Common myeloid progenitor, CD34-positive (primary cell): ENCODE data around the gene FRMD4A.

Source experiments
- CTCF ChIA-PET: fragments of 350-600 bp; sonication (Branson Sonifier 250); formaldehyde crosslinking; loops from one replicate; lab custom pipeline; 2021; ENCODE audit warnings: antibody characterized with exemption; lab: Charles Lee
- POLR2A ChIA-PET: fragments of 350-600 bp; sonication (Branson Sonifier 250); formaldehyde crosslinking; loops from one replicate; lab custom pipeline; 2021; ENCODE audit warnings: antibody characterized with exemption; lab: Charles Lee
- DNase-seq, 3 donors: peaks; one replicate each; pipeline versions ENCODE4 v3.0.0 to v3.0.0-alpha.2; 2013
- H3K27ac ChIP-seq, 2 experiments: 1 replicate in 1 of 2; 2 replicates in 1 of 2; pipeline ENCODE4 v1.7.0; 2013; ENCODE audit warnings: inconsistent platforms in 2 of 2, low read length in 2 of 2, mild to moderate bottlenecking in 2 of 2, low read depth in 1 of 2, moderate library complexity in 1 of 2; ENCODE audit not compliant: severe bottlenecking in 2 of 2, insufficient read depth in 1 of 2, poor library complexity in 1 of 2
- H3K27me3 ChIP-seq, 5 experiments: replicated peaks in 2 of 5; 1 replicate in 3 of 5; 2 replicates in 2 of 5; pipeline versions ENCODE4 v1.6.1 to v1.7.0; 2013; ENCODE audit warnings: low read length in 4 of 5, mild to moderate bottlenecking in 2 of 5, moderate library complexity in 2 of 5, inconsistent platforms in 1 of 5; ENCODE audit not compliant: insufficient read depth in 5 of 5, control insufficient read depth in 4 of 5
- H3K36me3 ChIP-seq, 4 experiments: 1 replicate in 2 of 4; 2 replicates in 2 of 4; pipeline versions ENCODE4 v1.6.1 to v1.7.0; 2013; ENCODE audit warnings: low read length in 3 of 4, control low read depth in 1 of 4, mild to moderate bottlenecking in 1 of 4; ENCODE audit not compliant: control insufficient read depth in 4 of 4, insufficient read depth in 4 of 4
- H3K4me1 ChIP-seq, 4 experiments: 1 replicate in 3 of 4; 2 replicates in 1 of 4; pipeline versions ENCODE4 v1.6.1 to v1.7.1; 2013; ENCODE audit warnings: low read length in 3 of 4, mild to moderate bottlenecking in 3 of 4, control low read depth in 1 of 4, inconsistent platforms in 1 of 4, moderate library complexity in 1 of 4; ENCODE audit not compliant: control insufficient read depth in 4 of 4, insufficient read depth in 4 of 4; ENCODE audit errors: control extremely low read depth in 1 of 4
- H3K4me3 ChIP-seq, 7 experiments: 1 replicate in 4 of 7; 2 replicates in 3 of 7; pipeline versions ENCODE4 v1.5.1 to v1.7.0; 2013; ENCODE audit warnings: mild to moderate bottlenecking in 7 of 7, low read length in 6 of 7, moderate library complexity in 6 of 7, inconsistent platforms in 2 of 7, low read depth in 2 of 7, control low read depth in 1 of 7; ENCODE audit not compliant: insufficient read depth in 4 of 7, control insufficient read depth in 1 of 7; ENCODE audit errors: extremely low read depth in 1 of 7
- H3K9me3 ChIP-seq, 5 experiments: 1 replicate in 4 of 5; 2 replicates in 1 of 5; pipeline versions ENCODE4 v1.6.1 to v1.7.1; 2013; ENCODE audit warnings: low read length in 4 of 5, mild to moderate bottlenecking in 2 of 5, inconsistent platforms in 1 of 5, low read depth in 1 of 5, moderate library complexity in 1 of 5; ENCODE audit not compliant: control insufficient read depth in 4 of 5, insufficient read depth in 2 of 5; ENCODE audit errors: control extremely low read depth in 1 of 5
- WGBS: methylation state at CpG from one replicate; pipeline ENCODE4 v1.1.5; 2013; ENCODE audit not compliant: insufficient coverage; 5-methylcytosine and 5-hydroxymethylcytosine counted together

FRMD4A gene

DNA sequence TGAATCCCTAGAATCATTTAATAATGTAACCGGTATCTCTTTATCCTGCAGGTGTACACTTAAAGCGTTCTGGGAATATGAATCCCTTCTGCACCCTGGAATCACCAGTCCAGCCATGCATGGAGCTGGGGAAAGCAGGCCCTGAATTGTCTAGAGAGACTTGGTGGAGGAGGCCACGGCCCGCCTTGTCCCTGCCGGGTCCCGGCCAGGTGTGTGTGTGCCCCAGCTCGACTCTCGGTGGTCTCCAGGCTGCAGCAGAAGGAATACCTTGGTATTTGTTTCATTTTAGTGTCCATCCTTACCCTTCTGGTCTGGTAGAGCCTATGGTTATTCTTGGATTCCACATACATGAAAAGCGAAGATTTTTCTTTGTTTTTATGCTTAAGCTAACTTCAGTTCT lies 685.9 kb downstream of the FRMD4A start:
- Histone ChIP-seq H3K36me3 (peaks cover 3 to 20% (median 12%) of the 10 kb centered on the region in 4 experiments), H3K27ac (no peak overlapping the region), H3K4me3 (no peak overlapping the region), H3K9me3 (peaks cover 2 to 18% (median 13%) of the 10 kb centered on the region in 5 experiments), H3K27me3 (no peaks in the 10 kb centered on the region), H3K4me1 (no peaks in the 10 kb centered on the region)
- CTCF ChIA-PET, result no interaction called here
- POLR2A ChIA-PET, result no interaction called here
- DNase-seq, result no peak
- WGBS, result 88% methylated on average over 5 of the region's 9 CpGs

DNA sequence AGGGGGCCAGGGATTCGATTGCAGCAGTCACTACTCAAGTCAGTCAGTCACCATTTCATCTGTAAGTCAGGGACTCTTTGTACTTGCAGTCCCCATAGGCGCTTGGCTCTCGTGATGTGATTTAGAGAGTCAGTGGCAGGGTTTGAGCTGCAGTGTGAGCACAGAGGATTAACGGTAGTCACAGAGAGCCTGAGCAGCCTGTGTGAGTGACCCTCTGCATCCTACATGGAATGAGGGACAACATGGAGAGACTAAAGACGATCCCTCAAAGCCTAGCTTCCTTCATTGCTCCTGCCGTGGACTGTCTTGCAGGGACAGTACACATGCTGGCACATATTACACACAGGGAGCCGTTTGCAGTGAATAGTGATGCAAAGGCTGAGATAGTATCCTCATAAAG lies 687.7 kb downstream of the FRMD4A start:
- peaks cover 9 to 35% (median 20%) of the 10 kb centered on the region in 4 experiments for H3K36me3 ChIP-seq
- H3K4me3 ChIP-seq, result no peak overlapping the region
- 97% methylated on average over 7 of the region's 7 CpGs for WGBS
- CTCF ChIA-PET, result no interaction called here
- H3K27me3 ChIP-seq, result no peaks in the 10 kb centered on the region
- H3K9me3 ChIP-seq, result peaks cover 2 to 18% (median 13%) of the 10 kb centered on the region in 5 experiments
- no peaks in the 10 kb centered on the region for H3K4me1 ChIP-seq
- no peak overlapping the region for H3K27ac ChIP-seq
- POLR2A ChIA-PET, result no interaction called here
- DNase-seq, result no peak

- WGBS, result 100% methylated on average over 2 of the region's 2 CpGs
- peaks cover 9 to 37% (median 20%) of the 10 kb centered on the region in 4 experiments for H3K36me3 ChIP-seq
- CTCF ChIA-PET, result interaction anchor here (1.4 to 1.7 kb wide), 2 partner anchors 17 to 134 kb away, joined by 4 to 6 read pairs; no protein-coding TSS in a partner anchor
- H3K27ac ChIP-seq, result no peak overlapping the region
- POLR2A ChIA-PET, result no interaction called here
- H3K27me3 ChIP-seq, result no peaks in the 10 kb centered on the region
- H3K4me1 ChIP-seq, result no peaks in the 10 kb centered on the region
- peaks cover 2 to 18% (median 13%) of the 10 kb centered on the region in 5 experiments for H3K9me3 ChIP-seq
- DNase-seq, result no peak
- no peak overlapping the region for H3K4me3 ChIP-seq
Measured at GRCh38 chr10:13642293-13642692, 688.4 kb downstream of the FRMD4A start.

- no peaks in the 10 kb centered on the region for H3K27me3 ChIP-seq
- DNase-seq, result no peak
- H3K27ac ChIP-seq, result no peak overlapping the region
- no peak overlapping the region for H3K4me3 ChIP-seq
- ChIA-PET CTCF (no interaction called here), POLR2A (no interaction called here)
- peaks cover 0 to under 1% (median 0%) of the 10 kb centered on the region in 4 experiments for H3K4me1 ChIP-seq
- peaks cover 2 to 15% (median 11%) of the 10 kb centered on the region in 5 experiments for H3K9me3 ChIP-seq
- 95% methylated on average over 4 of the region's 5 CpGs for WGBS
- peaks cover 11 to 29% (median 17%) of the 10 kb centered on the region in 4 experiments for H3K36me3 ChIP-seq
Measured at GRCh38 chr10:13637894-13638293, 692.8 kb downstream of the FRMD4A start.

DNA sequence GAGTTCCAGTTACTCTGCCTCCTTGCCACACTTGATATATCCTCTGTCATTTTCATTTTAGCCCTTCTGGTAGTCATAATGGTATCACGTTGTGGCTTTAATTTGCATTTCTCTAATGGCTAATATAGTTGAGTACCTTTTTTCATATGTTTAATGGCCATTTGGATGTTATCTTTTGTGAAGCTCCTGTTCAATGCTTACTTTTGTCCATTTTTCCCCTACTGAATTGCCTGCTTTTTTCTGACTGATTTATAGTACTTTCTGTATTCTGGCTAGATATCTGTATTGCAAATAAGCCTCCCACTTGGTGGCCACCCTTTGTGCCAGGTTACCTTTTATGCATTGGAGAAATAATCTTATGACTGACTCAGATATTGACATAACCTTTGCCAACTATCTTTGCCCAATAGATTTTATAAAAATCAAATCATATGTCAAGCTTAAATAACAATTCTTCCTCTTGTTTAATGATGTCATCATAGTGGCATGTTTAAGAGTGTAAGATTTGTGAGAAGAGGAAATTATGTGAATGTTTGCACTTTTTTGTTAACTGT lies 693.3 kb downstream of the FRMD4A start:
- Histone ChIP-seq H3K36me3 (peaks cover 9 to 29% (median 15%) of the 10 kb centered on the region in 4 experiments), H3K9me3 (peaks cover 2 to 10% (median 6%) of the 10 kb centered on the region in 5 experiments), H3K27ac (no peak overlapping the region), H3K4me1 (peaks cover 0 to 6% (median 0%) of the 10 kb centered on the region in 4 experiments), H3K27me3 (no peaks in the 10 kb centered on the region), H3K4me3 (no peak overlapping the region)
- DNase-seq, result no peak
- POLR2A ChIA-PET, result no interaction called here
- CTCF ChIA-PET, result no interaction called here
- WGBS, result no CpG with 5 or more reads among the region's 1 CpG

DNA sequence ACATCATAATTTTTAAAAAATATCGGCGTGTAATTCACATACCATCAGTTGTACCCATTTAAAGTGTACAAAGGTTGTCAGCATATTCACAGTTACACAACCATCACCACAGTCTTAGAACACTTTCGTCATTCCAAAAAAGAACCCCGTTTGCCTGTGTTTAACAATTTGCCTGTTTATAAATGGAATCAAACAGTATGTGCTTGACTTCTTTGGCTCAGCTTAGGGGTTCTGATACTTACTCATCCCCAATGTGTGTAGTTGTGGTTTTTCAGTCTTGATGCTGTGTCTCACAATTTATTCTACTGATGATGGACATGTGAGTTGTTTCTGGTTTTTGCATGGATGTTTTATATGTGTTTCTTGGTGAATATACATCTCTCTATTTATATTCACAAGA lies 693.9 kb downstream of the FRMD4A start:
- WGBS, result 100% methylated on average over 1 of the region's 4 CpGs
- POLR2A ChIA-PET, result no interaction called here
- CTCF ChIA-PET, result no interaction called here

DNA sequence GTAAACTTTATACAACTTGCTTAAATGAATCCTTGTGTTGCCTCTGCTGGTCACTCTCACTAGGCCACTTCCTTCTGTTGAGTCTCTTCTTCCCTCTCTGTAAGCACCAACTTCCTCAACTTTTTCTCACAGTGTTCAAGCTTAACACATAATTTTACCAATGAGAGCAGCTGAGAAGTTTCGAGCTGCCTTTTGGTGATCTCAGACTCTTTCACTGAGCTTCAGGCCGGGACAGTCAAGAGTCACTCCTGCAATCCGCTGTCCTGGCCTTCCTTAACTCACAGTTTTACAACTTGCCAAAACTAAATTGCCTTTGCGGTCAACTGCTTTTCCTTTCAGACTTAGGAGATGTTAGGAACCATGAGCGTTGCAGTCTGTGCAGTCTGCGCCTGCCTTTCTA lies 696.5 kb downstream of the FRMD4A start:
- Histone ChIP-seq H3K4me1 (peaks cover 0 to 16% (median 0%) of the 10 kb centered on the region in 4 experiments), H3K4me3 (no peak overlapping the region), H3K27ac (no peak overlapping the region), H3K27me3 (no peaks in the 10 kb centered on the region), H3K9me3 (no peaks in the 10 kb centered on the region), H3K36me3 (peaks cover 10 to 28% (median 15%) of the 10 kb centered on the region in 4 experiments)
- DNase-seq, result no peak
- WGBS, result 85% methylated on average over 4 of the region's 6 CpGs
- POLR2A ChIA-PET, result no interaction called here
- CTCF ChIA-PET, result interaction anchor here (1.1 to 1.5 kb wide), 2 partner anchors 13 to 15 kb away, joined by 4 to 6 read pairs; no protein-coding TSS in a partner anchor

More for the DNA sequence above, 693.9 kb downstream of the FRMD4A start:
- H3K4me3 ChIP-seq, result no peak overlapping the region
- H3K27me3 ChIP-seq, result no peaks in the 10 kb centered on the region
- peaks cover 8 to 26% (median 15%) of the 10 kb centered on the region in 4 experiments for H3K36me3 ChIP-seq
- H3K9me3 ChIP-seq, result peaks cover 0 to 4% (median 2%) of the 10 kb centered on the region in 5 experiments
- no peak for DNase-seq
- peaks cover 0 to 11% (median 0%) of the 10 kb centered on the region in 4 experiments for H3K4me1 ChIP-seq
- no peak overlapping the region for H3K27ac ChIP-seq
